WI38 (cell line): ENCODE results near the gene STAG3.
"Not testable (repeated sequence)": the region's sequence is repeated elsewhere in the genome, so short reads cannot be mapped to it uniquely, and the experiment has no call there.

Source experiments
- H3K4me3 ChIP-seq: 2 replicates; pipeline ENCODE4 v1.5.1; 2011; ENCODE audit warnings: low read depth, mild to moderate bottlenecking, control low read depth, low read length
- TF ChIP-seq, protein P1 (sequence below): IDR thresholded peaks from 2 replicates; pipeline ENCODE4 v1.5.1; 2012; ENCODE audit warnings: low read depth, mild to moderate bottlenecking, control low read depth, low read length

The STAG3 gene

DNA sequence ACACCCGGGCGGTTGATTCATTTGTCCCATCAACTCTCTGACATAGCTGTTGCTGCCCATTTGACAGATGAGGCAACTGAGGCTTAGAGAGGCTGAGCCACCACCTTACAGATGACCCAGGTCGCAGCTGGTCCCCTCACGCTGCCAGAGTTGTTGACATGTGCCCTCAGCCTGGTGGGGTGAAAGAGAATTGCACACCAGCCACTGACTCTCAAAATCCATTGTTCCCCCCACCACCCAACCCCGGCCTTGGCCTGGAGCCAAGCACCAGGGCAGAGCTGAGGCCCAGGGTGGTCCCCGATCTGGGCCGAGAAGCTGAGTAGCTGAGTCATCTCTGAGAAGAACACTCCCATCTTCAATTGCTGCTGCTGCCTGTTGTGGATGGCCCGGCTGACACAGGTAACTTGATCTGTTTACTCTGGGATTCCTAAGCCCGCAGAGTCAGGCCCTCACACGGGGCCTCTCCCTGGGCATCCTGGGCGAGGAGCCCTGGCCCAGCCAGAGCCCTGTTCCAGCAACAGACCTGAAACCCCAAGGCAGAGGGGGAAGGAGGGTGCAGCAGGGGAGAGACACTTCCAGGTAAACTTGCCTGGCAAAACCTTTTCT is 69.5 kb downstream of the STAG3 start:
- no peak overlapping the region for H3K4me3 ChIP-seq
- TF ChIP-seq, protein P1, sequence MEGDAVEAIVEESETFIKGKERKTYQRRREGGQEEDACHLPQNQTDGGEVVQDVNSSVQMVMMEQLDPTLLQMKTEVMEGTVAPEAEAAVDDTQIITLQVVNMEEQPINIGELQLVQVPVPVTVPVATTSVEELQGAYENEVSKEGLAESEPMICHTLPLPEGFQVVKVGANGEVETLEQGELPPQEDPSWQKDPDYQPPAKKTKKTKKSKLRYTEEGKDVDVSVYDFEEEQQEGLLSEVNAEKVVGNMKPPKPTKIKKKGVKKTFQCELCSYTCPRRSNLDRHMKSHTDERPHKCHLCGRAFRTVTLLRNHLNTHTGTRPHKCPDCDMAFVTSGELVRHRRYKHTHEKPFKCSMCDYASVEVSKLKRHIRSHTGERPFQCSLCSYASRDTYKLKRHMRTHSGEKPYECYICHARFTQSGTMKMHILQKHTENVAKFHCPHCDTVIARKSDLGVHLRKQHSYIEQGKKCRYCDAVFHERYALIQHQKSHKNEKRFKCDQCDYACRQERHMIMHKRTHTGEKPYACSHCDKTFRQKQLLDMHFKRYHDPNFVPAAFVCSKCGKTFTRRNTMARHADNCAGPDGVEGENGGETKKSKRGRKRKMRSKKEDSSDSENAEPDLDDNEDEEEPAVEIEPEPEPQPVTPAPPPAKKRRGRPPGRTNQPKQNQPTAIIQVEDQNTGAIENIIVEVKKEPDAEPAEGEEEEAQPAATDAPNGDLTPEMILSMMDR: no peak

DNA sequence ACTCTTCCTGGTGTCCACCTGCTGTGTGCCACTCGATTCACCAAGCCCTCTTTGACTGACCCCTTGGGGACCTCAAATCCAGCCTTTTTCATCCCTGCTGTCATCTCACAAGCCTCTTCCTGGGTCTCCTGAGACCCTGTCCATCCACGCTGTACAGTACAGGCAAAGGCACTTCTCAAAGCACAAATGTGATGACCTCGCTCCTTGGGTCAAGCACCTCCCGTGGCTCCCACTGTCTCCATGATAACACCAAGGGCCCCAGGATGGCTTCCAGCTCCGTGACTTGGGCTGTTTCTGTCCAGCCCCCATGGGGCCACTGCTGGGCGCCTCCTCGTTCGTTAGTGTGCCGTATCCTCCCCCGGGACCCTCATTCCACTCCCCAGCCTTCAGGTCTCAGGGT is 70.8 kb downstream of the STAG3 start:
- TF ChIP-seq, protein P1: no peak

DNA sequence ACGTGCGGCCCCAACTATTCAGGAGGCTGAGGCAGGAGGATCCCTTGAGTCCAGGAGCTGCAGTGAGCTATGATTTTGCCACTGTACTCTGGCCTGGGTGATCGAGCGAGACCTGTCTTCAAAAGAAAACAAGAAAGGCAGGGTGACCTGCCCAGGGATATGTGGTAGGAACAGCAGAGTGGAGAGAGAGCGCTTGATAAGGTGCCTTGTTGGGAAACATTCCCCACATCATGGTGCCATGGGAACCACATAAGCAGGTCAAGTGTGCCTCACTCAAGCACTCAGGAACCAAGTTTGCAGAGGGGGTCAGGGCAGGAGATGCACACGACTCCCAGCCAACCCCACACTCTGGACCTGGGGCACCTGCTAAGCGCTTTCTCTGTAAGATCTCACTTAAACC is 79.3 kb downstream of the STAG3 start:
- TF ChIP-seq, protein P1: no peak
- H3K4me3 ChIP-seq: no peak overlapping the region

More for the DNA sequence above, 70.8 kb downstream of the STAG3 start:
- H3K4me3 ChIP-seq: no peak overlapping the region

DNA sequence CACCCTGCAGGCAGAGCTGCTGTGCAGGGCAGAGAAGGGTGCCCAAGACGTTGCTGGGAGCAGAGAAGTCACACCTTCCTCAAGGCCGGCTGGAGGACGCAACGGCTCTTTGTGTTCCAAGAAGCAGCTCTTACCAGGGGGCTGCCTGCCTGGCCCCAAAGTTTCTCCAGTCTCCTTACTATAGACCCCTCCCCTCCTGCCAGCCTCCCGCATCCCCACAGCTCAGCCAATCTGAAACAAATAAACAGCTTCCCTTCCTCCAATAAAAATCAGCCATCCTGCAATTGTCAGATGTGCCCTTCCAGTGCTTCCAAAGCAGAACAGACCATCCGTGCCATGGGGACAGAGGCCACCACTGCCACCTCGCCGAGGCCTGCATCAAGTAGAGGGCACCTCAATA is 82.3 kb downstream of the STAG3 start:
- not testable (repeated sequence) for H3K4me3 ChIP-seq

DNA sequence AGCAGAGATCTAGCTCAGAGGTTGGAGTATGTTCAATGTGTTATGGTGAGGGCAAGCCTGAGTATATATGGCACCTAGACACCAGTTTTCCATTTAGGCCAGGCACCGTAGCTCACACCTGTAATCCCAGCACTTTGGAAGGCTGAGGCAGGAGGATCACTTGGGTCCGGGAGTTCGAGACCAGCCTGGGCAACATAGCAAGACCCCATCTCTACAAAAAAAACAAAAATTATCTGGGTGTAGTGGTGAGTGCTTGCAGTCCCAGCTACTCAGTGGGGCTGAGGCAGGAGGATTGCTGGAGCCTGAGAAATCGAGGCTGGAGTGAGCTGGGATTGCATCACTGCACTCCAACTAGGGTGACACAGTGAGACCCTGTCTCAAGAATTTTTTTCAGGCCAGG is 85.2 kb downstream of the STAG3 start:
- not testable (repeated sequence) for H3K4me3 ChIP-seq
